ENCODE data around the gene CECR2.

- TF ChIP-seq, protein P1, sequence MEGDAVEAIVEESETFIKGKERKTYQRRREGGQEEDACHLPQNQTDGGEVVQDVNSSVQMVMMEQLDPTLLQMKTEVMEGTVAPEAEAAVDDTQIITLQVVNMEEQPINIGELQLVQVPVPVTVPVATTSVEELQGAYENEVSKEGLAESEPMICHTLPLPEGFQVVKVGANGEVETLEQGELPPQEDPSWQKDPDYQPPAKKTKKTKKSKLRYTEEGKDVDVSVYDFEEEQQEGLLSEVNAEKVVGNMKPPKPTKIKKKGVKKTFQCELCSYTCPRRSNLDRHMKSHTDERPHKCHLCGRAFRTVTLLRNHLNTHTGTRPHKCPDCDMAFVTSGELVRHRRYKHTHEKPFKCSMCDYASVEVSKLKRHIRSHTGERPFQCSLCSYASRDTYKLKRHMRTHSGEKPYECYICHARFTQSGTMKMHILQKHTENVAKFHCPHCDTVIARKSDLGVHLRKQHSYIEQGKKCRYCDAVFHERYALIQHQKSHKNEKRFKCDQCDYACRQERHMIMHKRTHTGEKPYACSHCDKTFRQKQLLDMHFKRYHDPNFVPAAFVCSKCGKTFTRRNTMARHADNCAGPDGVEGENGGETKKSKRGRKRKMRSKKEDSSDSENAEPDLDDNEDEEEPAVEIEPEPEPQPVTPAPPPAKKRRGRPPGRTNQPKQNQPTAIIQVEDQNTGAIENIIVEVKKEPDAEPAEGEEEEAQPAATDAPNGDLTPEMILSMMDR (IDR thresholded peaks at IDR 0.05; ENCODE audit: low read length), result no peak
- no peak for TF ChIP-seq EZH2 (optimal IDR thresholded peaks at IDR 0.05; ENCODE audit: low read depth, low read length)
- no peak for TF ChIP-seq EZH2phosphoT487 (IDR thresholded peaks at IDR 0.05; ENCODE audit: low read length)
Observed at GRCh38 chr22:17481424-17481823, 112.2 kb downstream of the CECR2 start.
